CD14-positive monocyte (primary cell): Measurements from ENCODE around the gene TLX1. TPM values are rescaled to one million over a fixed set of nuclear protein-coding genes. Genes with fewer than 3 reads are reported as not detected.

Source experiments
- DNase-seq, 3 donors: peaks; one replicate each; pipeline ENCODE4 v3.0.0-alpha.2; 2011 to 2022
- H2AFZ ChIP-seq: 2 replicates; pipeline ENCODE4 v1.6.0; 2012; ENCODE audit warnings: mild to moderate bottlenecking, low read depth, low read length, inconsistent platforms; ENCODE audit not compliant: insufficient read depth, poor library complexity, severe bottlenecking
- H3K27ac ChIP-seq, 2 donors: 1 replicate in 1 of 2; 2 replicates in 1 of 2; pipeline ENCODE4 v1.5.1; 2012 to 2013; ENCODE audit warnings: low read length in 2 of 2, control low read depth in 1 of 2, inconsistent platforms in 1 of 2, low read depth in 1 of 2, mild to moderate bottlenecking in 1 of 2
- H3K27me3 ChIP-seq, 2 donors: one replicate each; pipeline versions ENCODE4 v1.6.0 to v1.6.1; 2011 to 2013; ENCODE audit warnings: low read length in 2 of 2; ENCODE audit not compliant: control insufficient read depth in 2 of 2, insufficient read depth in 2 of 2
- H3K36me3 ChIP-seq, 2 donors: replicated peaks in 1 of 2; 1 replicate in 1 of 2; 2 replicates in 1 of 2; pipeline versions ENCODE4 v1.5.1 to v1.6.1; 2012 to 2013; ENCODE audit warnings: low read length in 2 of 2, control low read depth in 1 of 2, inconsistent platforms in 1 of 2, mild to moderate bottlenecking in 1 of 2; ENCODE audit not compliant: insufficient read depth in 2 of 2, control insufficient read depth in 1 of 2
- H3K4me1 ChIP-seq, 2 donors: 1 replicate in 1 of 2; 2 replicates in 1 of 2; pipeline versions ENCODE4 v1.5.1 to v1.6.1; 2012 to 2013; ENCODE audit warnings: low read length in 2 of 2, control low read depth in 1 of 2, inconsistent platforms in 1 of 2, mild to moderate bottlenecking in 1 of 2, moderate library complexity in 1 of 2; ENCODE audit not compliant: insufficient read depth in 2 of 2, control insufficient read depth in 1 of 2
- H3K4me2 ChIP-seq: replicated peaks from 2 replicates; pipeline ENCODE3; 2012; ENCODE audit warnings: low read length, moderate library complexity, mild to moderate bottlenecking; ENCODE audit not compliant: poor library complexity, severe bottlenecking; ENCODE audit errors: extremely low read depth
- H3K4me3 ChIP-seq, 3 experiments: fragments of 200-600 bp in 1 of 3; sonication (generic) in 1 of 3; replicated peaks in 1 of 3; 1 replicate in 2 of 3; 2 replicates in 1 of 3; pipeline ENCODE4 v1.5.1; 2011 to 2013; ENCODE audit warnings: low read length in 3 of 3, mild to moderate bottlenecking in 3 of 3, control low read depth in 2 of 3, low read depth in 2 of 3, inconsistent platforms in 1 of 3, moderate library complexity in 1 of 3
- H3K79me2 ChIP-seq: 2 replicates; pipeline ENCODE4 v1.6.0; 2012; ENCODE audit warnings: mild to moderate bottlenecking, control low read depth, inconsistent platforms, low read length, moderate library complexity; ENCODE audit not compliant: insufficient read depth
- H3K9ac ChIP-seq: 2 replicates; pipeline ENCODE4 v1.6.0; 2017; ENCODE audit warnings: low read length, mild to moderate bottlenecking; ENCODE audit not compliant: insufficient read depth, poor library complexity, severe bottlenecking
- H3K9me3 ChIP-seq, 2 donors: replicated peaks in 1 of 2; 1 replicate in 1 of 2; 2 replicates in 1 of 2; pipeline versions ENCODE4 v1.5.1 to v1.6.1; 2012 to 2013; ENCODE audit warnings: low read length in 2 of 2, control low read depth in 1 of 2; ENCODE audit not compliant: control insufficient read depth in 1 of 2, insufficient read depth in 1 of 2
- H4K20me1 ChIP-seq: 2 replicates; pipeline ENCODE4 v1.6.0; 2012; ENCODE audit warnings: mild to moderate bottlenecking, low read length, control low read depth, moderate library complexity; ENCODE audit not compliant: insufficient read depth
- H3K27ac Mint-ChIP-seq, 7 donors: one replicate each; pipeline ENCODE4 v1.8.0; 2020; ENCODE audit warnings: mild to moderate bottlenecking in 7 of 7, mixed read lengths in 7 of 7, moderate library complexity in 6 of 7, inconsistent platforms in 2 of 7
- H3K27me3 Mint-ChIP-seq, 3 donors: one replicate each; pipeline ENCODE4 v1.8.0; 2021 to 2022; ENCODE audit warnings: low read depth in 3 of 3, mild to moderate bottlenecking in 3 of 3, mixed read lengths in 3 of 3, moderate library complexity in 3 of 3, inconsistent platforms in 1 of 3
- H3K36me3 Mint-ChIP-seq, 2 donors: one replicate each; pipeline ENCODE4 v1.8.0; 2020; ENCODE audit warnings: mixed read lengths in 2 of 2, inconsistent platforms in 1 of 2, mild to moderate bottlenecking in 1 of 2
- H3K4me1 Mint-ChIP-seq: one replicate; pipeline ENCODE4 v1.8.0; 2020; ENCODE audit warnings: mild to moderate bottlenecking, mixed read lengths
- H3K4me3 Mint-ChIP-seq, 2 donors: one replicate each; pipeline ENCODE4 v1.8.0; 2020; ENCODE audit warnings: mild to moderate bottlenecking in 2 of 2, mixed read lengths in 2 of 2, moderate library complexity in 1 of 2
- H3K9me3 Mint-ChIP-seq, 7 donors: one replicate each; pipeline ENCODE4 v1.8.0; 2020 to 2022; ENCODE audit warnings: mixed read lengths in 7 of 7, mild to moderate bottlenecking in 6 of 7, moderate library complexity in 6 of 7, inconsistent platforms in 2 of 7
- CTCF ChIP-seq: fragments of 200-600 bp; IDR thresholded peaks from one replicate; pipeline ENCODE4 v1.8.0; 2022; ENCODE audit warnings: antibody characterized with exemption, mild to moderate bottlenecking
- WGBS: methylation state at CpG from one replicate; pipeline ENCODE4 v1.1.5; 2013; ENCODE audit warnings: missing lambda C conversion rate; ENCODE audit not compliant: insufficient coverage; 5-methylcytosine and 5-hydroxymethylcytosine counted together
- intact Hi-C, 2 donors: fragments of 100-400 bp; cut with micrococcal nuclease; formaldehyde crosslinking; loops; one replicate each; pipeline versions ENCODE4 v1.15.0 to v1.15.1; 2023
- polyA plus RNA-seq, 3 donors: library from polyadenylated mRNA; depleted of rRNA in 1 of 3; unstranded in 2 of 3; stranded (reverse) in 1 of 3; fragments of 300-500 nt in 2 of 3; fragments of >200 nt in 1 of 3; fragmentation: Illumina TruSeq in 2 of 3; gene quantifications; 1 replicate in 2 of 3; 2 replicates in 1 of 3; pipeline ENCODE4 v1.2.3, GENCODE V29; 2012 to 2021

The TLX1 gene
- polyA plus RNA-seq, 3 donors = not detected

DNA sequence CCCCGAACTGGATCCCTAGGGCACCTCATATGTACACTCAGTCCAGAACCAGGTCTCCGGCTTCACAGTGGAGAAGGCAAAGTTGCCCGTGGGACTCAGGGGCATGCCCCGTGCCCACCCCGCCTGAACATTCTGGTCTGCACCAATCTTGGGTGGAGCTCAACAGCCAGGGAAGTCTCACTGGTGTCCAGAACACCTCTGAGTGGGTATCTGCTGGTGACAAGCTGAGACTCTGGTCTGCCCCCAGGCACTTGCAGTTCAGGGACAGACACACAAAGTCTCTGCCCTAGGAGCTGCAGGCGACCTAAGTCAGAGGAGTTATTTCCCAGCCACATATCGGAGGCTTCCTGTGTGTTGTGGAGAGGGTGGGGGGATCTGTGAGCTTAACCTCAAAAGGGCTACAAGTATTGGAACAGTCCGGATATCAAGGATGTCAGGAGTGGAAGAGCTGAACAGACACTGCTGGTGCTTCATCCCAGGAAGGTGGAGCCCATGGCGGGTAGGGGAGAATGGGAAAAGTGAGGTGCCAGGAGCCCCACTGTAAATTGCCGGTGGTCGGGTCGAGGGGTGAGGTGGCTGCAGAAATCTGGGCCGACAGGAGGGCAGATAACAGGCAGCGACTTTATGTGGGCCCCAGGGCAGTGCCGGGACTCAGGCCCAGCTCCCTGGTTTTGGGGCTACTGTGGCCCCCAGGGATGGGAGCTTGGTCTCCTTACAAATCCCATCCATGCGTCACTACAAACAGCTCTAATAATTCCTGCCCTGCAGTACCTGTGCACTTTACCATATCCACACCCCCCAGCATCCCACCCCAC is 8.6 kb upstream of the TLX1 start:
- Mint-ChIP-seq H3K4me3 (peak overlapping the region in 1 of 2 donors; percentile 100), H3K9me3 (peaks cover 0 to 22% (median 6%) of the 10 kb centered on the region in 7 donors), H3K27me3 (peaks cover 88 to 99% (median 92%) of the 10 kb centered on the region in 3 donors), H3K4me1 (peaks cover 16% of the 10 kb centered on the region), H3K36me3 (peaks cover 7 to 10% of the 10 kb centered on the region in 2 donors), H3K27ac (peak overlapping the region in 1 of 7 donors; percentile 0)
- WGBS = 42% methylated on average over 15 of the region's 16 CpGs
- DNase-seq = no peak
- peaks cover 80 to 100% of the 10 kb centered on the region in 2 donors for H3K27me3 ChIP-seq
- intact Hi-C loops = no loop called here
- H3K9me3 ChIP-seq = peaks cover 4 to 44% of the 10 kb centered on the region in 2 donors
- no peaks in the 10 kb centered on the region for H3K79me2 ChIP-seq
- H4K20me1 ChIP-seq = no peaks in the 10 kb centered on the region
- no peak overlapping the region for H3K4me3 ChIP-seq
- H3K27ac ChIP-seq = no peak overlapping the region
- no peak for TF ChIP-seq CTCF
- no peak overlapping the region for H2AFZ ChIP-seq
- H3K36me3 ChIP-seq = no peaks in the 10 kb centered on the region
- no peak overlapping the region for H3K9ac ChIP-seq
- H3K4me2 ChIP-seq = no peak overlapping the region
- H3K4me1 ChIP-seq = peaks cover 12% of the 10 kb centered on the region in 2 donors

DNA sequence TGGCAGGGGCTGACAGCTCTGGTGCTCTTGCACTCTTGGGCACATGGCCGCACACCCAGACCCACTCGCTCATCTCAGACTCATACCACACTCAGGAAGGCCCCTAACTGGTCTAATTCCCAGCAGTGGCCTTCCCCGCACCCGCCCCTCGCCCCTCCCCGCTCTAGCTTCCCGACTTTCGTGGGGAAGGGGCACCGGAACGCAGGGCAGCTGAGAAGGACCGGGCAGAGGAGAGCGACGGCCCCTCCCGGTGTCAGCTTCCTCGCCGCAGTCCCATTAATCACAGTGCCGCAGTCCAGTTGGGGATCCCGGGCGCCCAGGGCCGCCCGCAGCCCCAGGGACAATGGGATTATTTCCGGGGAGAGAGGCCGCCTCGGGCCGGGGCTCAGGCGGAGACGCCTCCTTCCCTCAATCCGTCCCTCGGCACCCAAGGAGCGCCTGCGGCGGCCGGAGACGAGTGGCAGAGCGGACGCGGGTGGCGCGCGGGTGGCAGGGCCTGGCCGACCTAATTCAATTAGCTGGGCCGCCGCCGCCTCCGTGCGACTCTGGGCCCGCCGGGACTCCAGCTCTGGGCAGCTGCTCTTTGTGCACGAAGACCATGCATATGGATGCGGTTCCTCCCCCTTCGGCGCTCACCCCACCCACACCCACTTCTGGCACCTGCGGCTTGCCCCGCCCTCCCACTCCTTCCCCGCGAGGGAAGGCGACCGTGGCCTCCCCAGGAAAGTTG is 7.8 kb upstream of the TLX1 start:
- peaks cover 87 to 100% of the 10 kb centered on the region in 2 donors for H3K27me3 ChIP-seq
- Mint-ChIP-seq H3K36me3 (peaks cover 7 to 10% of the 10 kb centered on the region in 2 donors), H3K27ac (no peak overlapping the region), H3K4me1 (peaks cover 16% of the 10 kb centered on the region), H3K27me3 (peaks cover 94 to 98% (median 96%) of the 10 kb centered on the region in 3 donors), H3K4me3 (peak overlapping the region in 1 of 2 donors; percentile 100), H3K9me3 (peaks cover 0 to 23% (median 6%) of the 10 kb centered on the region in 7 donors)
- peaks cover 4 to 44% of the 10 kb centered on the region in 2 donors for H3K9me3 ChIP-seq
- no peak overlapping the region for H3K27ac ChIP-seq
- no peak overlapping the region for H2AFZ ChIP-seq
- no peaks in the 10 kb centered on the region for H3K36me3 ChIP-seq
- intact Hi-C loops = no loop called here
- 1% methylated on average over 47 of the region's 58 CpGs for WGBS
- H3K4me1 ChIP-seq = peaks cover 12% of the 10 kb centered on the region in 2 donors
- H3K79me2 ChIP-seq = no peaks in the 10 kb centered on the region
- no peak for TF ChIP-seq CTCF
- no peaks in the 10 kb centered on the region for H4K20me1 ChIP-seq
- no peak overlapping the region for H3K4me3 ChIP-seq
- no peak for DNase-seq
- no peak overlapping the region for H3K4me2 ChIP-seq
- no peak overlapping the region for H3K9ac ChIP-seq
